ENCODE data around the gene ITGBL1. TPM values are rescaled to one million over a fixed set of nuclear protein-coding genes. Genes with fewer than 3 reads are reported as not detected.

The ITGBL1 gene
- total and polyA plus RNA-seq, 2 of the 8 experiments (the other 6 are each of a cell fraction or from before 2014, with no cell fraction given), result not detected

DNA sequence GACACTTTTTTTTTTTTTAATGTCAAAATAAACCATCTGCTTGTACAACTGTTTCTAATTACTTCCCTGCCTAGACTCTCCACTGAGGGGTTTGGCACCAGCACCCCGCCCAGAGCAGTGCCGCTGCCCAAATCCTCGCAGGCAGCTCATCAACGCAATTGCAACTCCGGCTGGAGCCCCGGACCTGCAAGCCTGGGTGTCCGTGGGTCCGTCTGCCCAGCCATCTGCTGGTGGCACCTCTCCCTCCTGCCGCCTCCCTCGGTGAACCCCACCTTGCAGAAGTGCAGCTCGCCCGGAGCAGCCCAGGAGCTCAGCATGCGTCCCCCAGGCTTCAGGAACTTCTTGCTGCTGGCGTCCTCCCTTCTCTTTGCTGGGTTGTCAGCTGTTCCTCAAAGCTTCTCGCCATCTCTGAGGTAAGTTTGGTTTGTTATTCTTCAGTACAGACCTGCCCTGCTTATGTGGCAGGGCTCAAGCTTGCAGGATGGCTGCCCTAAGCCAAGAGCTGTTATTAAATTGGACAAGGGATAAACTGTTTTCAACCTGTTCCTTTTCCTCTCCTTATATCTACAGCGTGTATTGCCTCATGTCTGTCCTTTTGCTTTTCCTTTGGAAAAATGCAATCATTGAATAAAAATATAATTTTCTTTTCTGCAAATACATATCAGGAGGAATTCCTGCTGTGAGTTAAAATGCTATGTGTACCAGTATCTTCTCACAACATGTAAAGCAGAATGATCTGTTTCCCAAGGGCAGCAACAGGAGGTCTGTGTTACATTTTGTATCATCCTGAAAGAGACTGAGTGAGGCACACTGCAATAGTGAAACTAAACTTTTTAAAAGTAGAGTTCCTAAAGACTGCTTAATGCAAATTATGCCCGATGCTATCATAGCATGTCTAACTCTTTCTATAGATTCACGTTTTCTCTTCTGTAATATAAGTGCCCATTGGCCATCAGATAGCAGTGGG is at the start of gene ITGBL1 (continued):
- TF ChIP-seq, protein P1, sequence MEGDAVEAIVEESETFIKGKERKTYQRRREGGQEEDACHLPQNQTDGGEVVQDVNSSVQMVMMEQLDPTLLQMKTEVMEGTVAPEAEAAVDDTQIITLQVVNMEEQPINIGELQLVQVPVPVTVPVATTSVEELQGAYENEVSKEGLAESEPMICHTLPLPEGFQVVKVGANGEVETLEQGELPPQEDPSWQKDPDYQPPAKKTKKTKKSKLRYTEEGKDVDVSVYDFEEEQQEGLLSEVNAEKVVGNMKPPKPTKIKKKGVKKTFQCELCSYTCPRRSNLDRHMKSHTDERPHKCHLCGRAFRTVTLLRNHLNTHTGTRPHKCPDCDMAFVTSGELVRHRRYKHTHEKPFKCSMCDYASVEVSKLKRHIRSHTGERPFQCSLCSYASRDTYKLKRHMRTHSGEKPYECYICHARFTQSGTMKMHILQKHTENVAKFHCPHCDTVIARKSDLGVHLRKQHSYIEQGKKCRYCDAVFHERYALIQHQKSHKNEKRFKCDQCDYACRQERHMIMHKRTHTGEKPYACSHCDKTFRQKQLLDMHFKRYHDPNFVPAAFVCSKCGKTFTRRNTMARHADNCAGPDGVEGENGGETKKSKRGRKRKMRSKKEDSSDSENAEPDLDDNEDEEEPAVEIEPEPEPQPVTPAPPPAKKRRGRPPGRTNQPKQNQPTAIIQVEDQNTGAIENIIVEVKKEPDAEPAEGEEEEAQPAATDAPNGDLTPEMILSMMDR (IDR thresholded peaks at IDR 0.05; ENCODE audit: control extremely low read depth in 1 of 3, insufficient read depth in 1 of 3, low read depth in 1 of 3, low read length in 3 of 3), result no peak
- TF ChIP-seq JUN (IDR thresholded peaks at IDR 0.05; ENCODE audit: low read depth, low read length), result no peak
- TF ChIP-seq SRF (IDR thresholded peaks at IDR 0.05; ENCODE audit: low read depth, low read length), result no peak
- no peak for TF ChIP-seq NRF1 (IDR thresholded peaks at IDR 0.05; ENCODE audit: low read depth, low read length)
- TF ChIP-seq, protein P2, sequence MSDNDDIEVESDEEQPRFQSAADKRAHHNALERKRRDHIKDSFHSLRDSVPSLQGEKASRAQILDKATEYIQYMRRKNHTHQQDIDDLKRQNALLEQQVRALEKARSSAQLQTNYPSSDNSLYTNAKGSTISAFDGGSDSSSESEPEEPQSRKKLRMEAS (IDR thresholded peaks at IDR 0.05), result no peak
